Sigmoid colon (tissue), 4 donors: ENCODE results near the gene GNG11.

Experiments used
- CTCF ChIP-seq, 4 experiments: fragments of 450-650 bp in 3 of 4; fragments of 200-600 bp in 1 of 4; IDR thresholded peaks; one replicate each; pipeline ENCODE4 v1.5.1; 2016 to 2019; ENCODE audit warnings: antibody characterized with exemption in 4 of 4, mild to moderate bottlenecking in 3 of 4, moderate library complexity in 2 of 4
- POLR2AphosphoS5 ChIP-seq, 4 donors: sonication (generic); formaldehyde crosslinking; IDR thresholded peaks; one replicate each; pipeline ENCODE4 v1.6.1; 2017; ENCODE audit warnings: antibody characterized with exemption in 4 of 4

- TF ChIP-seq CTCF (IDR thresholded peaks at IDR 0.05): no peak
- TF ChIP-seq POLR2AphosphoS5 (IDR thresholded peaks at IDR 0.05): no peak
Observed at GRCh38 chr7:93879356-93879755, 42.2 kb upstream of the GNG11 start.
